HepG2 (cell line): ENCODE results near the gene THSD8. TPM values are rescaled to one million over a fixed set of nuclear protein-coding genes. Genes with fewer than 3 reads are reported as not detected.

Experiments used
- CENPBD1 ChIP-seq: sonication (generic); formaldehyde crosslinking; IDR thresholded peaks from 2 replicates; pipeline ENCODE4 v1.8.0; 2022; ENCODE audit warnings: missing genetic modification reagents, low read depth, mild to moderate bottlenecking, borderline replicate concordance
- DNMT1 ChIP-seq: sonication (generic); formaldehyde crosslinking; IDR thresholded peaks from 2 replicates; pipeline ENCODE4 v1.5.1; 2020; ENCODE audit warnings: mild to moderate bottlenecking, missing genetic modification reagents
- HDAC1 ChIP-seq: sonication (generic); formaldehyde crosslinking; IDR thresholded peaks from 2 replicates; pipeline ENCODE4 v1.5.1; 2020; ENCODE audit warnings: mild to moderate bottlenecking, missing genetic modification reagents
- MTF2 ChIP-seq: sonication (generic); formaldehyde crosslinking; IDR thresholded peaks from 2 replicates; pipeline ENCODE4 v1.5.0; 2020; ENCODE audit warnings: missing genetic modification reagents, borderline replicate concordance
- MYC ChIP-seq: sonication (generic); formaldehyde crosslinking; IDR thresholded peaks from 2 replicates; pipeline ENCODE4 v1.9.0; 2021; ENCODE audit warnings: missing genetic modification reagents, borderline replicate concordance
- NBN ChIP-seq: fragments of 450-650 bp; conservative IDR thresholded peaks from 2 replicates; pipeline ENCODE4 v1.6.1; 2017
- POLR2AphosphoS5 ChIP-seq: IDR thresholded peaks from 2 replicates; pipeline ENCODE4 v1.6.1; 2012; ENCODE audit warnings: low read depth, low read length
- POLR2G ChIP-seq: fragments of 200-400 bp; formaldehyde crosslinking; IDR thresholded peaks from 2 replicates; pipeline ENCODE4 v1.6.1; 2018; ENCODE audit warnings: mild to moderate bottlenecking, low read depth, low read length, moderate library complexity
- RBM39 ChIP-seq: fragments of 200-400 bp; formaldehyde crosslinking; IDR thresholded peaks from one replicate; pipeline ENCODE4 v1.6.1; 2018; ENCODE audit warnings: antibody characterized with exemption, mild to moderate bottlenecking, low read depth, low read length; ENCODE audit not compliant: poor library complexity, severe bottlenecking
- RFX5 ChIP-seq: IDR thresholded peaks from 2 replicates; pipeline ENCODE4 v1.6.1; 2011; ENCODE audit warnings: low read depth, low read length, improper control_type of control experiment
- SETDB1 ChIP-seq: sonication (generic); formaldehyde crosslinking; IDR thresholded peaks from 2 replicates; pipeline ENCODE4 v1.5.1; 2020; ENCODE audit warnings: missing genetic modification reagents, mild to moderate bottlenecking, borderline replicate concordance
- SUZ12 ChIP-seq: fragments of 150-350 bp; IDR thresholded peaks from 2 replicates; pipeline ENCODE4 v1.6.1; 2014; ENCODE audit warnings: low read depth, low read length
- ZBTB7B ChIP-seq: sonication (generic); formaldehyde crosslinking; IDR thresholded peaks from 2 replicates; pipeline ENCODE4 v1.4.0; 2020; ENCODE audit warnings: missing genetic modification reagents
- ZFP36L1 ChIP-seq: sonication (generic); formaldehyde crosslinking; IDR thresholded peaks from 2 replicates; pipeline ENCODE4 v1.8.0; 2022; ENCODE audit warnings: mild to moderate bottlenecking, missing genetic modification reagents, moderate library complexity
- ZMYM2 ChIP-seq: sonication (generic); formaldehyde crosslinking; IDR thresholded peaks from 2 replicates; pipeline ENCODE4 v1.8.0; 2022; ENCODE audit warnings: mild to moderate bottlenecking, missing genetic modification reagents
- ZMYM3 ChIP-seq: sonication (generic); formaldehyde crosslinking; IDR thresholded peaks from 2 replicates; pipeline ENCODE4 v1.5.1; 2020; ENCODE audit warnings: mild to moderate bottlenecking, missing genetic modification reagents
- ZNF205 ChIP-seq: IDR thresholded peaks from 2 replicates; pipeline ENCODE4 v1.6.1; 2018; ENCODE audit warnings: missing biosample characterization, missing genetic modification reagents
- ZNF317 ChIP-seq: sonication (generic); formaldehyde crosslinking; IDR thresholded peaks from 2 replicates; pipeline ENCODE4 v1.5.0; 2020; ENCODE audit warnings: mild to moderate bottlenecking, missing genetic modification reagents
- ZNF335 ChIP-seq: sonication (generic); formaldehyde crosslinking; IDR thresholded peaks from 2 replicates; pipeline ENCODE4 v1.4.0; 2020; ENCODE audit warnings: missing genetic modification reagents
- ZNF510 ChIP-seq: sonication (generic); formaldehyde crosslinking; IDR thresholded peaks from 2 replicates; pipeline ENCODE4 v1.4.0; 2020; ENCODE audit warnings: low read depth, mild to moderate bottlenecking, missing genetic modification reagents
- ZNF512 ChIP-seq: sonication (generic); formaldehyde crosslinking; IDR thresholded peaks from 2 replicates; pipeline ENCODE4 v1.4.0; 2020; ENCODE audit warnings: mild to moderate bottlenecking, missing genetic modification reagents
- ZNF792 ChIP-seq: IDR thresholded peaks from 2 replicates; pipeline ENCODE4 v1.6.1; 2016
- ZNF816 ChIP-seq: sonication (generic); formaldehyde crosslinking; IDR thresholded peaks from 2 replicates; pipeline ENCODE4 v1.8.0; 2022; ENCODE audit warnings: missing genetic modification reagents, mild to moderate bottlenecking, borderline replicate concordance
- ZNF878 ChIP-seq: sonication (generic); formaldehyde crosslinking; IDR thresholded peaks from 2 replicates; pipeline ENCODE4 v1.8.1; 2023; ENCODE audit warnings: mild to moderate bottlenecking, missing genetic modification reagents, moderate library complexity
- polyA plus RNA-seq, 8 experiments: library from polyadenylated mRNA; depleted of rRNA in 3 of 8; stranded (reverse) in 7 of 8; unstranded in 1 of 8; fragments of >200 nt; fragmentation: Illumina TruSeq in 4 of 8; extraction: Trizol in 4 of 8; gene quantifications; 2 replicates each; pipeline versions ENCODE4 v1.2.1 to v1.2.3, GENCODE V29; 2011 to 2016; ENCODE audit warnings: low read depth in 4 of 8, missing spikeins in 1 of 8, mixed read lengths in 1 of 8; ENCODE audit not compliant: insufficient read depth in 1 of 8
- total RNA-seq, 5 experiments: library from RNA; depleted of rRNA; stranded (reverse); fragments of >200 nt; fragmentation: Illumina TruSeq; extraction: Trizol; gene quantifications; 2 replicates each; pipeline ENCODE4 v1.2.3, GENCODE V29; 2016; ENCODE audit warnings: low read depth in 1 of 5
- TF ChIP-seq, protein P1 (sequence below): sonication (generic); formaldehyde crosslinking; IDR thresholded peaks from 2 replicates; pipeline ENCODE4 v1.8.1; 2023; ENCODE audit warnings: mild to moderate bottlenecking, missing genetic modification reagents

The THSD8 gene
- total and polyA plus RNA-seq, 2 of the 13 experiments (the other 11 are each of a cell fraction or from before 2014, with no cell fraction given): 4.8 to 14.9 TPM

DNA sequence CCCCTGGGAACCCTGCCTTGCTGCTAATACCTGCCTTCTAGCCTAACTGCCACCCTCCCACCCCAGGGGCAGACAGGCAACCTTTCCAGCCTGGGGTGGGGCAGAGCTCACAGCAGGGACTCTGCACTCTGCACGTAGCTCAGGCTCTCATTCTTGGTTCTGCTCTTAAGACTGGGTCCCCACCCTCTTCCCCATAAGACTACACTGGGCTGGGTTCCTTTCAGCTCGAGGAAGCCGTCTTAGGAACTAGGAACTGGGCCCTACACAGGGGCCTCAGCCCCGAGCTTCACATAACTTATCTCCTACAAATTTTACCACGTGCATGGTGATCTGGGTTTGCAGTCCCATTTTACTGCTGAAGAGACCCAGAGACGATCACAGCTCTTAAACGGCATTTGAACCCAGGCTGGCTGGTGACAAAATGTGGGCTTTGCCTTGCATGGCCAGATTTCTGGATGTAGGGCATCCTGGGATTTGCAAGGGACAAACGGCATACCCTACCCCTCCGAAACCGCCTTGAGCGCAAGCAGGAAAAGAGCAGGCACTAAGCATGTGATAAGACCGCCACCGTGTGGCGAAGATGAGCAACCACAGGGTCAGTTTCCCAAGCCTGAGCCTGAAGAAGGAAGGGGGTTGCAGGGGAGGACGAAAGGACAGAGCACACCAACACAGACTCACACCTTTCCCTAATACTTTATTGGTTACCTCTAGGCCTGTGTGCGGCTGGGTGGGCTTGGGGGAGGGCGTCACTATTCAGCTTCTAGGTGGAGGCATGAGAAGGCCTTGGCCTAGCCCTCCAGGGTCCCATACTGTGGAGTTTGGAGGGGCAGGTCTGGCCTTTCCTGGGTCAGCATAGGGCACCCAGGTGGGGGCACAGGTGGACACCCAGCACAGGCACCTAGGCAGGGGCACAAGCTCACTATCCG, 5.5 kb upstream of the THSD8 start (continued):
- no peak for TF ChIP-seq RBM39
- TF ChIP-seq ZNF878 (CRISPR knock-in tag): no peak
- no peak for TF ChIP-seq MTF2 (CRISPR knock-in tag)
- no peak for TF ChIP-seq RFX5
- TF ChIP-seq ZNF816 (CRISPR knock-in tag): no peak
- no peak for TF ChIP-seq ZNF512
- no peak for TF ChIP-seq ZNF510 (CRISPR knock-in tag)
- 0 out of 2 replicates have a peak, but pooled peaks have one; percentile 74 for TF ChIP-seq ZNF335 (CRISPR knock-in tag)
- no peak for TF ChIP-seq ZFP36L1
- peak; percentile 75; the same call in 1 of the 2 replicates for TF ChIP-seq ZNF205 (CRISPR knock-in tag)
- no peak for TF ChIP-seq ZMYM3 (CRISPR knock-in tag)
- TF ChIP-seq ZMYM2: no peak
- no peak for TF ChIP-seq POLR2AphosphoS5
- no peak for TF ChIP-seq HDAC1
- peak; percentile 54; the same call in 1 of the 2 replicates for TF ChIP-seq POLR2G
- TF ChIP-seq ZNF317 (CRISPR knock-in tag): no peak
- no peak for TF ChIP-seq SUZ12
- no peak for TF ChIP-seq ZBTB7B (CRISPR knock-in tag)
- TF ChIP-seq CENPBD1 (CRISPR knock-in tag): no peak
- TF ChIP-seq ZNF792 (CRISPR knock-in tag): 0 out of 2 replicates have a peak, but pooled peaks have one; percentile 42
- TF ChIP-seq, protein P1, sequence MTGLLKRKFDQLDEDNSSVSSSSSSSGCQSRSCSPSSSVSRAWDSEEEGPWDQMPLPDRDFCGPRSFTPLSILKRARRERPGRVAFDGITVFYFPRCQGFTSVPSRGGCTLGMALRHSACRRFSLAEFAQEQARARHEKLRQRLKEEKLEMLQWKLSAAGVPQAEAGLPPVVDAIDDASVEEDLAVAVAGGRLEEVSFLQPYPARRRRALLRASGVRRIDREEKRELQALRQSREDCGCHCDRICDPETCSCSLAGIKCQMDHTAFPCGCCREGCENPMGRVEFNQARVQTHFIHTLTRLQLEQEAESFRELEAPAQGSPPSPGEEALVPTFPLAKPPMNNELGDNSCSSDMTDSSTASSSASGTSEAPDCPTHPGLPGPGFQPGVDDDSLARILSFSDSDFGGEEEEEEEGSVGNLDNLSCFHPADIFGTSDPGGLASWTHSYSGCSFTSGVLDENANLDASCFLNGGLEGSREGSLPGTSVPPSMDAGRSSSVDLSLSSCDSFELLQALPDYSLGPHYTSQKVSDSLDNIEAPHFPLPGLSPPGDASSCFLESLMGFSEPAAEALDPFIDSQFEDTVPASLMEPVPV (CRISPR knock-in tag): no peak
- TF ChIP-seq MYC (CRISPR knock-in tag): peak; percentile 39; the same call in 1 of the 2 replicates
- no peak for TF ChIP-seq SETDB1
- no peak for TF ChIP-seq DNMT1 (CRISPR knock-in tag)
- TF ChIP-seq NBN: no peak
